Kidney (tissue), 14 donors: ENCODE measurements around the gene CADPS. TPM values are rescaled to one million over a fixed set of nuclear protein-coding genes. Genes with fewer than 3 reads are reported as not detected.
A peak's percentile ranks its signal among the peaks of the same experiment; 100 is the strongest.

Experiments used
- DNase-seq, 5 donors: peaks; one replicate each; pipeline ENCODE4 v3.0.0-alpha.2; 2013 to 2020
- FAIRE-seq: peaks from 2 replicates; lab custom pipeline; 2012; peaks lifted over from hg19 to GRCh38; lab: Jason Lieb, UNC
- H3K27ac ChIP-seq, 2 donors: one replicate each; pipeline ENCODE4 v1.7.0; 2013; ENCODE audit warnings: low read depth in 2 of 2, low read length in 2 of 2, inconsistent platforms in 1 of 2
- H3K27me3 ChIP-seq: one replicate; pipeline ENCODE4 v1.7.1; 2013; ENCODE audit warnings: low read length, inconsistent platforms; ENCODE audit not compliant: control insufficient read depth, insufficient read depth
- H3K36me3 ChIP-seq, 3 donors: one replicate each; pipeline versions ENCODE4 v1.7.0 to v1.7.1; 2013; ENCODE audit warnings: low read length in 3 of 3, control low read depth in 1 of 3, inconsistent platforms in 1 of 3; ENCODE audit not compliant: insufficient read depth in 3 of 3, control insufficient read depth in 2 of 3
- H3K4me1 ChIP-seq, 3 donors: one replicate each; pipeline versions ENCODE4 v1.7.0 to v1.7.1; 2013; ENCODE audit warnings: low read length in 3 of 3, inconsistent platforms in 1 of 3, low read depth in 1 of 3; ENCODE audit not compliant: control insufficient read depth in 2 of 3, insufficient read depth in 2 of 3
- H3K4me3 ChIP-seq, 3 donors: one replicate each; pipeline versions ENCODE4 v1.7.0 to v1.8.1; 2013; ENCODE audit warnings: low read length in 3 of 3, control low read depth in 1 of 3, inconsistent platforms in 1 of 3
- H3K9ac ChIP-seq, 3 donors: one replicate each; pipeline versions ENCODE4 v1.7.0 to v1.7.1; 2013; ENCODE audit warnings: low read length in 3 of 3, control low read depth in 1 of 3, inconsistent platforms in 1 of 3
- H3K9me3 ChIP-seq, 3 donors: one replicate each; pipeline versions ENCODE4 v1.7.0 to v1.7.1; 2013; ENCODE audit warnings: low read length in 3 of 3, control low read depth in 1 of 3, inconsistent platforms in 1 of 3; ENCODE audit not compliant: control insufficient read depth in 2 of 3, insufficient read depth in 1 of 3
- intact Hi-C: fragments of 100-400 bp; cut with DNase I; formaldehyde crosslinking; loops from one replicate; pipeline ENCODE4 v1.11.1; 2022
- polyA plus RNA-seq: library from polyadenylated mRNA; stranded (reverse); fragments of 350-450 nt; fragmentation: Illumina TruSeq; extraction: RNeasy Lipid Tissue Mini Kit (QIAGEN cat#74804); gene quantifications from one replicate; pipeline ENCODE4 v1.2.3, GENCODE V29; 2014; ENCODE audit warnings: low read depth, low replicate concordance; ENCODE audit not compliant: insufficient read depth
- total RNA-seq: library from RNA; stranded (reverse); fragmentation: NEBNext Ultra II Directional; extraction: Animal tissue kit (Norgen Biotek cat#: 25700); gene quantifications from one replicate; pipeline ENCODE4 v1.2.1, GENCODE V29; 2021
- TF ChIP-seq, protein P1 (sequence below): IDR thresholded peaks from 3 replicates; pipeline ENCODE4 v1.5.1; 2012; ENCODE audit warnings: mild to moderate bottlenecking, moderate library complexity, borderline replicate concordance; ENCODE audit not compliant: insufficient read depth; ENCODE audit errors: extremely low read depth
- donor health status: control.
- donor health status: control.
- donor health status: control.
- donor health status: control.
- donor health status: control.
- donor health status: DM: yes; HTN: yes; CAD: no.
- donor health status: Normal renal cell carcinoma (clear cell type).

The CADPS gene
- total and polyA plus RNA-seq, 2 donors from 2014 or later: 0.98 TPM; not detected in 1

DNA sequence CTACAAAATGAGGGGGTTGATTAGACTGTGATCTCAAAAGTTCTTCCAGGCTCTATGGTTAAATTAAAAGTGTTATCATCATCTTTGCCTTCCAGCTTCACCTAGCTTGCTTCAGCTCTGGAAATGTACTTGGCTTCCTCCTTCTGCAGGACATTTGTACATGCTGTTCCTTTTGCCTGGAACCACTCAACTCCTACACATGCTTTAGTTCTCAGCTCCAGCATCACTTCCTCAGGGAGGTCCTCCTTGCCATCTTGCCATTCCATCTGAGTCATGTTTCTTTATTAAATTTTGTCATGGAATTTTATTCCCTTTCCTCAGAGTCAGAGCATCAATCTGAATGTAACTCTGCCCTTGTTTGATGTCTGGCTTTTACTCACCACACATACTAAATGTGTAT, 343.2 kb downstream of the CADPS start:
- H3K36me3 ChIP-seq: no peaks in the 10 kb centered on the region
- no peak overlapping the region for H3K9ac ChIP-seq
- no peaks in the 10 kb centered on the region for H3K9me3 ChIP-seq
- DNase-seq (no peak), FAIRE-seq (no peak)
- no peak overlapping the region for H3K27ac ChIP-seq
- TF ChIP-seq, protein P1, sequence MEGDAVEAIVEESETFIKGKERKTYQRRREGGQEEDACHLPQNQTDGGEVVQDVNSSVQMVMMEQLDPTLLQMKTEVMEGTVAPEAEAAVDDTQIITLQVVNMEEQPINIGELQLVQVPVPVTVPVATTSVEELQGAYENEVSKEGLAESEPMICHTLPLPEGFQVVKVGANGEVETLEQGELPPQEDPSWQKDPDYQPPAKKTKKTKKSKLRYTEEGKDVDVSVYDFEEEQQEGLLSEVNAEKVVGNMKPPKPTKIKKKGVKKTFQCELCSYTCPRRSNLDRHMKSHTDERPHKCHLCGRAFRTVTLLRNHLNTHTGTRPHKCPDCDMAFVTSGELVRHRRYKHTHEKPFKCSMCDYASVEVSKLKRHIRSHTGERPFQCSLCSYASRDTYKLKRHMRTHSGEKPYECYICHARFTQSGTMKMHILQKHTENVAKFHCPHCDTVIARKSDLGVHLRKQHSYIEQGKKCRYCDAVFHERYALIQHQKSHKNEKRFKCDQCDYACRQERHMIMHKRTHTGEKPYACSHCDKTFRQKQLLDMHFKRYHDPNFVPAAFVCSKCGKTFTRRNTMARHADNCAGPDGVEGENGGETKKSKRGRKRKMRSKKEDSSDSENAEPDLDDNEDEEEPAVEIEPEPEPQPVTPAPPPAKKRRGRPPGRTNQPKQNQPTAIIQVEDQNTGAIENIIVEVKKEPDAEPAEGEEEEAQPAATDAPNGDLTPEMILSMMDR: no peak
- H3K4me1 ChIP-seq: no peaks in the 10 kb centered on the region
- H3K27me3 ChIP-seq: no peaks in the 10 kb centered on the region
- H3K4me3 ChIP-seq: no peak overlapping the region
- intact Hi-C loops: no loop called here

DNA sequence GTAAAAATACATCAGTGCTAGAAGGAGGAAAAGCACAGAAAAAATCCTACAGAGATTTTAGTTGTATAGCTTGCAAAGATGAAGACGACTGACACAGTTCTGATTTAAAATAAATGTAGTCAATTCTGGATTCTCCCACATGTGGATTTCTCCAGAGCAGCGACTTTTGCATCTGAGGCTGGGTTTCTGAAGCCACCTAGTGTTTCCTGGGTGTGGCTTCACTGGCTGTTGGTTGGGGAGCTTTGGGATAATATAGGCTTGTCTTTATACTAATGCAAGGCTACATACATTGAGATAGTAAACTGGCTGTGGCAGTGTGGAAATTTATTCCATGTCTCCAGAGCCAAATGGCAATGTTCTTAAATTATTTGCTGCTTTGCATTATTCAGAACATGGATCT, 343.7 kb downstream of the CADPS start:
- TF ChIP-seq, protein P1: no peak
- intact Hi-C loops: no loop called here
- Histone ChIP-seq H3K27ac (no peak overlapping the region), H3K27me3 (no peaks in the 10 kb centered on the region), H3K9me3 (no peaks in the 10 kb centered on the region), H3K9ac (no peak overlapping the region), H3K36me3 (no peaks in the 10 kb centered on the region), H3K4me3 (no peak overlapping the region), H3K4me1 (no peaks in the 10 kb centered on the region)
- DNase-seq (no peak), FAIRE-seq (no peak)

DNA sequence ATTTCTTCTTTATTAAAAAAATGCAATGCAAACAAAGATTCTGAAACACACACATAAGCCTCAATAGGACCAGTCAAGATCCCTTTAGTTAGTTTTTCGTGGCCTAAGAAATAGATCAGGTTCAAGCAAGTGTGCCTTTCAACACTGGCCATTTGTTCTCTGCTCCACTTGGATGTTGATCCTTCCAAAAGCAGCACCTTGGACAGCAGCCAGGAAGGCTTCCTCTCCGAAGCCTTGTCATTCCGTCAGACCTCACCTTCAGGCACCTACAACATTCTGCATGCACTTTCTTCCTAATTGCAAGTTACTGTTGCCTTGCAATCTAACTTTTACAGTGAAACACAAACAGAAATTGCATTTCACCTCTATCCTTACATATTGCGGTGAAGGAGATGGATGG, 346.0 kb downstream of the CADPS start:
- TF ChIP-seq, protein P1: no peak
- Histone ChIP-seq H3K27ac (no peak overlapping the region), H3K4me3 (no peak overlapping the region), H3K9ac (no peak overlapping the region), H3K9me3 (no peaks in the 10 kb centered on the region), H3K4me1 (no peaks in the 10 kb centered on the region), H3K27me3 (no peaks in the 10 kb centered on the region), H3K36me3 (no peaks in the 10 kb centered on the region)
- intact Hi-C loops: no loop called here
- DNase-seq (peak in 4 of 5 donors; percentile 61 to 89 (median 82)), FAIRE-seq (no peak)

DNA sequence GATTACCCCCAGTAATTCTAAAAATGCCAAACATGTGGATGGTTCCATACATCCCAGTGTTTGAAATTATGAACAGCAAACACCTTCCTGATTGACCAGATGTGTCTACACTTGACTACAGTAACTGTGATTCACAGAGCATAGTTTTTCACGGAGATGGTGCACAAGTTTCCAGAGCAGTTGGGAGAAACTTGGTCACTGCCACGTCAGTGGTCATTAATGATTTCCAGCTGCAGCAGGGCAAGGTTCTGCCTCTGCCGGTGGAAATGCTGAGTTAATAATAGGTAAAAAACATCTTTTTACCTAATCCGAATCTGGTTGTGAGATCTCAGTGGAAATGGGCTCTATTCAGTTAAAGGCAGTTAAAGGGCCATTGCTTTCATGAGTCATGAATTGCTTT, 347.7 kb downstream of the CADPS start:
- TF ChIP-seq, protein P1: no peak
- intact Hi-C loops: no loop called here
- peak in 1 of 5 donors; percentile 11 for DNase-seq
- Histone ChIP-seq H3K27me3 (no peaks in the 10 kb centered on the region), H3K4me3 (no peak overlapping the region), H3K27ac (no peak overlapping the region), H3K4me1 (no peaks in the 10 kb centered on the region), H3K9ac (no peak overlapping the region), H3K9me3 (no peaks in the 10 kb centered on the region), H3K36me3 (no peaks in the 10 kb centered on the region)
- no peak for FAIRE-seq
